HG02981 (cell line): ENCODE measurements around the gene SUPT3H.
"Not testable (repeated sequence)": the region's sequence is repeated elsewhere in the genome, so short reads cannot be mapped to it uniquely, and the experiment has no call there.

ENCODE experiments used
- ATAC-seq: cut with Tn5 transposase; IDR thresholded peaks from one replicate; pipeline ENCODE4 v1.9.1; 2021; ENCODE audit warnings: mild to moderate bottlenecking, moderate library complexity; ENCODE audit not compliant: unreplicated experiment

Gene SUPT3H

DNA sequence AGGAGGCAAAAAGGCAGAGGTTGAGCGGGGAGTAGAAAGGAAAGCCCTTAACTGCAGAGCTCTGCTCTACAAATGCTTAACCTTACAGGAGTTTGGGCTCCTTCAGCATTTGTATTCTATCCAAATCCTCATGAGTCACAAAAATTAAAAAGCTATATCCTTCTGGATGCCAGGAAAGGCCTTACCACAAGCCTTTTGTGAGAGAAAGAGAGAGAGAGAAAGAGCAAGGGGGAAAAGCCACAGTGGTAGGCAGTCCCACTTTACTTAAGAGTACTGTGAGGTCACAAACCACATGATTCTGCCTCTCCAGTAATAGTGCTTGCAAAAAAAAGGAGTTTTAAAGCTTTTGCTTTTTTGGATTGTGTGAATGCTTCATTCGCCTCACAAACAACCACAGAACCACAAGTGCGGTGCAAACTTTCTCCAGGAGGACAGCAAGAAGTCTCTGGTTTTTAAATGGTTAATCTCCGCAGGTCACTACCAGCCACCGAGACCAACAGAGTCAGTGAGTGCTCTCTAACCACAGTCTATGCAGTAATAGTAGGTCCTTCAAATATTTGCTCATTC is 49.7 kb downstream of the SUPT3H start, which contains the start of gene RUNX2:
TSS of gene RUNX2 (plus strand) at position 375 of the 567 bp plus-strand sequence. CDS start 397 bp downstream, outside the sequence.
- no peak for ATAC-seq

GRCh38 chr6:45326698-45327417 is 50.9 kb downstream of the SUPT3H start:
- ATAC-seq: no peak

- ATAC-seq: no peak
Observed at GRCh38 chr6:45323656-45324224, 54.0 kb downstream of the SUPT3H start.

DNA sequence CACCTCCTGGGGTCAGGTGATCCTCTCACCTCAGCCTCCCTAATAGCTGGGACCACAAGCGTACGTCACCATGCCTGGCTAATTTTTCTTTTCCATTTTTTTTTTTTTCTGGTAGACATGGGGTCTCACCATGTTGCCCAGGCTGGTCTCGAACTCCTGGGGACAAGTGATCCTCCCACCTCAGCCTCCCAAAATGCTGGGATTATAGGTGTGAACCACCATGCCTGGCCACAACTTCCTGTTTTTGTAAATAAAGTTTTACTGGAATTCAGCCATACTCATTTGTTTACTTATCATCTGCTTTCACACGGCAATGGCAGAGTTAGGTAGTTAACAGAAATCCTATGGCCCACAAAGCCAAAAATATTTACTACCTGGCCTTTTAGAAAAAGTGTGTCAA is 57.4 kb downstream of the SUPT3H start:
- ATAC-seq: no peak

DNA sequence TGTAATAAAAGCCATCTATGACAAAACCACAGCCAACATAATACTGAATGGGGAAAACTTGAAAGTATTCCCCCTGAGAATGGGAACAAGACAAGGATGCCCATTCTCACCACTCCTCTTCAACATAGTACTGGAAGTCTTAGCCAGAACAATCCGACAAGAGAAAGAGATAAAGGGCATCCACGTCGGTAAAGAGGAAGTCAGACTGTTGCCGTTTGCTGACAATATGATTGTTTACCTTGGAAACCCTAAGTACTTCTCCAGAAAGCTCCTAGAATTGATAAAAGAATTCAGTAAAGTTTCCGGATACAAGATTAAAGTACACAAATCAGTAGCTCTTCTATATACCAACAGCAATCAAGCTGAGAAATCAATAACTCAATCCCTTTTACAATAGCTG is 63.6 kb downstream of the SUPT3H start:
- no peak for ATAC-seq

- no peak for ATAC-seq
Observed at GRCh38 chr6:45310118-45310788, 67.5 kb downstream of the SUPT3H start.

- no peak for ATAC-seq
Observed at GRCh38 chr6:45305546-45305945, 72.2 kb downstream of the SUPT3H start.

- no peak for ATAC-seq
Observed at GRCh38 chr6:45302832-45303231, 74.9 kb downstream of the SUPT3H start.

DNA sequence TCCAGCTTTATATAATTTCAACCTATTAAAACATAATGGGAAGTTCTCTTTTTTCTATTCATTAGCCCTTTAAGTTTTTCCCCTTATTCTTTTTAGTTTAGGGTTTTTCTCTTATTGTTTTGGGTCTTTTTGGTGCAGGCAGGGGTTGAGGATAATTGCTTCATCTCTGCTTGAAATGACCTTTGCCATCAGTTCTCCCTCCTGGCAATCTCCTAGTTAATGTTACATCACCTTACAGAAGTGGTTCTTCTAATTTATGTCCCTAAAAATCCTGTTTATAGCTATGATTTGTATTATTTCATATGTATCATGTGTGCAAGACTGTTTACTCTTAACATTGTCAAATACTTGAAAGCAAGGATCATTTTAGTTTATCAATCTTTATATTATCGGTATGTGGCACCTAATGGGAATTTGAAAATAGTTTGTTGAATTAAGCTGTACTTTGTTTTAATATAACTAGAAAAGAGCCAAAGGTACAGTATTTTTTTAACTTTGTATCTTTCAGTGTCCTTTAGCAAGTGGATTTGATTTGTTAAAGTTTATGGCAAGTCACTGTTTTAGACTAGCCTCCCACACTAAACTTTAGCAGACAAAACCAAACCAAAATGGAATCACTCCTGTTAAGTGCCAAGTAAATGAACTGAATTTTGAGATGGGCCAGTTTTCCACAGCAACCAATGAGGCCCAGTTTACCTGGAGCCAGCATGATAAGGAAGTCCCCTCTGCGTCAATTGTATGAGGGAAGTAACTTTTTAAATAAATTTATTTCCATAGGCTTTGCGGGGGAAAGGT is 76.2 kb downstream of the SUPT3H start:
- ATAC-seq: no peak

- ATAC-seq: no peak
Observed at GRCh38 chr6:45300736-45301135, 77.0 kb downstream of the SUPT3H start.

- no peak for ATAC-seq
Observed at GRCh38 chr6:45299096-45299581, 78.6 kb downstream of the SUPT3H start.

DNA sequence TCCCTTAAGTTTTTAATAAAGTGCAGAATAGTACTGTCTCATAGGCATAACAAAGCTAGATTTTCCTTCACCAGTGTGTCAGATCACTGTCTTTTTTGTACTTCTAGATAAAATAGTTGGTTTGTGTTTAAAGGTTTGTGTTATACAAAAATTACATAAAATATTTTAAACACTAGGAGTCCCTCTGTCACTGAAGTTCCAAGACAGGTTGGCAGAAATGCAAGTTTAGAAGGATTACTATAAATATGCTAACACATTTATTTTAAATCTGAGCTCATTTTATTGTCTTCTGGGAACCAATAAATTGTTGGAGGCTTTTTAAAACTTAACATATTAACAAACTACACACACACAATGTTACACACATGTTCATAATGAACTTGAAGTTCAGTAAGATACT is 80.4 kb downstream of the SUPT3H start:
- ATAC-seq: no peak

DNA sequence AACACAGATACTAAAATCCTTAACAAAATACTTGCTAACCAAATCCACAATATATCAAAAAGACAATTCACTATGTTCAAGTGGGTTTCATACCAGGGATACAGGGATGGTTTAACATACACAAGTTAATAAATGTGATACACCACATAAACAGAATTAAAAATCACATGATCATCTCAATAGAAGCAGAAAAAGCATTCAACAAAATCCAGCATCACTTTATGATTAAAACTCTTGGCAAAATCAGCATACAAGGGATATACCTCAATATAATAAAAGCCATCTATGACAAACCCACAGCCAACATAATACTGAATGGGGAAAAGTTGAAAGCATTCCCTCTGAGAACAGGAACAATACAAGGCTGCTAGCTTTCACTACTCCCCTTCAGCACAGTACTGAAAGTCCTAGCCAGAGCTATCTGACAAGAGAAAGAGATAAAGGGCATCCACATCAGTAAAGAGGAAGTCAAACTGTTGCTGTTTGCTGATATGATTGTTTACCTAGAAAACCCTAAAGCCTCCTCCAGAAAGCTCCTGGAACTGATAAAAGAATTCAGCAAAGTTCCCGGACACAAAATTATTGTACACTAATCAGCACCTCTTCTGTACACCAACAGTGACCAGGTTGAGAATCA is 83.6 kb downstream of the SUPT3H start:
- not testable (repeated sequence) for ATAC-seq

DNA sequence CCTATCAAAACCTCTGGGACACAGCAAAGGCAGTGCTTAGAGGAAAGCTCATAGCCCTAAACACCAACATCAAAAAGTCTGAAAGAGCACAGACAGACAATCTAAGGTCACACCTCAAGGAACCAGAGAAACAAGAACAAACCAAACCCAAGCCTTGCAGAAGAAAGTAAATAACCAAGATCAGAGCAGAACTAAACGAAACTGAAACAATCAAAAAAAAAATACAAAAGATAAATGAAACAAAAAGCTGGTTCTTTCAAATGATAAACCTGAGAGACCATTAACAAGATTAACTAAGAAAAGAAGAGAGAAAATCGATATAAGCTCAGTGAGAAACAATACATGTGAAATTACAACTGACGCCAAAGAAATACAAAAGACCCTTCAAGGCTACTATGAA is 84.4 kb downstream of the SUPT3H start:
- ATAC-seq: no peak

- ATAC-seq: no peak
Observed at GRCh38 chr6:45289751-45290514, 87.8 kb downstream of the SUPT3H start.

- not testable (repeated sequence) for ATAC-seq
Observed at GRCh38 chr6:45286707-45287106, 91.0 kb downstream of the SUPT3H start.

- no peak for ATAC-seq
Observed at GRCh38 chr6:45278367-45278766, 99.4 kb downstream of the SUPT3H start.

GRCh38 chr6:45277741-45278140 is 100.0 kb downstream of the SUPT3H start:
- ATAC-seq: not testable (repeated sequence)

DNA sequence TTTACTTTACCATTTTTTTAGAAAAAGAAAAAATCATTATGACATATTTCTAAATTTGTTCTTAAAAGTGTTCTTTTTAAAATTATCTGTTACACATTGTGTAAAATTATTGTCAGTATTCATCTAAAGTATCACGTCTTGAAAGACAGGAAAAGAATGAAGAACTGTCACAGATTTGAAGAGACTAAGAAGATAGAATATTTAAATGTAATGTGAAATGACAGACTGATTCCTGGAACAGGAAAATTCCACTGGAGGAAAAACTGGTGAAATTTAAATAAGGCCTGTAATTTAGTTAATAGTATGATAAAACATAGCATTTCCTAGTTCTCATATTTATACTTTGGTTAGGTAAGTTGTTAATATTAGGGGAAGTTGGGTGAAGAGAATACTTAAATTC is 102.4 kb downstream of the SUPT3H start:
- no peak for ATAC-seq

DNA sequence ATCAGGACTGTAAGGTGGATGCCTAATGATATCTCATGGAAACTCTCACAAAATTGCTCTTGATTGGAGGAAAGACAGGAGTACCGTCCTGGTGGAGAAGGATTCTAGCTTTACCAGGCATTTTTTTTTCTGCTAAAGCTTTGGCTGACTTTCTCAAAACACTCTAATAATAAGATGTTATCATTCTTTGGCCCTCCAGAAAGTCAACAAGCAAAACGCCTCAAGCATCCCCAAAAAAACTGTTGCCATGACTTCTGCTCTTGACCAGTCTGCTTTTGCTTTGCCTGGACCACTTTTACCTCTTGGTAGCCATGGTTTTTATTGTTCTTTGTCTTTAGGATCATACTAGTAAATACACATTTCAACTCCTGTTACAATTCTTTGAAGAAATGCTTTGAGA is 105.1 kb downstream of the SUPT3H start:
- ATAC-seq: no peak
